GM12874 (cell line): ENCODE results near the gene LEPR.

Experiments used
- CTCF ChIP-seq: IDR thresholded peaks from 2 replicates; pipeline ENCODE4 v1.5.1; 2011; ENCODE audit warnings: low read depth, mild to moderate bottlenecking, control low read depth, low read length, moderate library complexity; ENCODE audit not compliant: insufficient read depth

The LEPR gene

DNA sequence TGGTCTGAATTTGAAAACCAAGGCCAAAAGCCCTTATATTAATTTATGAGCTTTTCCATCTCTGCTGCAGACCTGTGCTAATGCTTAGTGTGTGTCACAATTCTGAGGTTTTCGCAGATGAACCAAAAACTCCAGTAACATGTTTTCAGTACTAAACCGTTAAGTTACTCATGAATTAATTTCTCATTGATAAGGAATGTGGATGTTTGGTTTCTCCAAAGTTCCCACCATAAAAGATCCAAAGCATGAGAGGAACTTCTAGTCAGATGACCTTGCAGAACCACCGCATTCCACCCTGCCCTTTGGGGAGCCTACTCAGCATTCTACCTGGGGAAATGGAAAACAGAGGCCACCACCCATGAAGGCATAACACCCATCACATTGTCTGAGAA, 7.5 kb upstream of the LEPR start:
- TF ChIP-seq CTCF = no peak

DNA sequence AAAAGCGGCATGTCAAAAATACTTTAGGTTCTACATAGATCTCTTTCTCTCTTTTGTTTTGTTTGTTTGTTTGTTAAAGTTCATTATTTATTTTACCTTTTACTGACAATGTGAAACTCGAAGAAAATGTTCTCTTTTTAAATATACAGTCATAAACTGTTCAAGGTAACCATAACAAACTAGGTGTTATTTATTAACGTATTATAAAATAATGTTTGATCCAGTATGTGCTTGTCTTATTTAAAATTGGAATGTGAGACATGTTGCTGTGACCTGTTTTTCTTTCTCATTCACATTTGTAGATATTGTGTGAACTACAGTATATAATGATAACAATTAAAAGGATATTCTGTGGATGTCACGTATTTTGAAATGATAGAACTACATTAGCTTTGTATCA, 5.9 kb upstream of the LEPR start:
- TF ChIP-seq CTCF = no peak

- no peak for TF ChIP-seq CTCF
These were observed 3.7 kb upstream of the LEPR start for GRCh38 chr1:65416767-65417166.

- TF ChIP-seq CTCF = no peak
These were observed 2.7 kb upstream of the LEPR start for GRCh38 chr1:65417729-65418128.

DNA sequence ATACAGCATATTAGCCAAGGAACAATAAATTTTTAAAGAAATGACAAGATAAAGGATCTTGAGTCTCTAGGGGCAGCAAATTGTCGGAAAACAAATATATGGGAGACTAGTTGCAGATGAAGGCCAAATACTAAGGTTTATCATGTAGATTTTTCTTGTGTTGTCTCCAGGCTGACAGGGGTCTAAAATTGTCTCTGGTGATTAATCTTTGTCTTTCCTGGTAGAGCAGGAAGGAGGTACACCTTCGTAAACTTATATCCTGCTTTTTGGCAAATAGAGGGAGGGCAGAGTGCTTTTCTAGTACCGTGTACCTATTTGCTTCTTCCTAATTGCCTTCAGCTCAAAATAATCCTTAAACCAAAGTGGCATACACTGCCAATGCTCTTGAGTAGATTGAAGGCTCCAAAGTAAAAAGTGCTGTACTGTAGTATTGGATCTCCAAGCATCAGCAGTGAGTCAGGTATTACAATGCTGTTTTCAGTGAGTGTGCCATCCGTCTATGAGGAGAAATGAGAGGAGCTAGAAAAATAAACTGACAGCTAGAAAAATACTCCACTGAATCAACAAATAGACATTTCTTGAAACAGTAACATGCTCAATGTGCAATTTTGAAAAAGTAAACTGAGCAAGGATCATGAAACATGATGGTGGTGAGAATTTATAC, 1.8 kb upstream of the LEPR start:
- no peak for TF ChIP-seq CTCF

GRCh38 chr1:65419681-65420589, 533 bp upstream of the LEPR start:
- no peak for TF ChIP-seq CTCF

- no peak for TF ChIP-seq CTCF
These were observed 1.0 kb downstream of the LEPR start for GRCh38 chr1:65421351-65422025.
